Activated CD8-positive, alpha-beta T cell treated with anti-CD3 and anti-CD28 coated beads, Interleukin-2, amount 10 ng/mL, durations not matched to agents 7 days and 5 days (primary cell): ENCODE results near the gene SEPTIN7. TPM values are rescaled to one million over a fixed set of nuclear protein-coding genes. Genes with fewer than 3 reads are reported as not detected.

Source experiments
- ATAC-seq: fragments of 150-1000 bp; cut with Tn5 transposase; one replicate; pipeline ENCODE4 v1.10.0; 2021; ENCODE audit warnings: moderate library complexity
- CTCF ChIA-PET: fragments of 350-600 bp; sonication (Branson Sonifier 250); formaldehyde crosslinking; loops from one replicate; lab custom pipeline; 2021; ENCODE audit warnings: antibody characterized with exemption; lab: Charles Lee
- POLR2A ChIA-PET: fragments of 350-600 bp; sonication (Branson Sonifier 250); formaldehyde crosslinking; loops from one replicate; lab custom pipeline; 2021; ENCODE audit warnings: antibody characterized with exemption; lab: Charles Lee
- DNase-seq: peaks from one replicate; pipeline ENCODE4 v3.0.0-alpha.2; 2020
- H3K27ac Mint-ChIP-seq: one replicate; pipeline ENCODE4 v1.8.0; 2021; ENCODE audit warnings: mild to moderate bottlenecking, mixed read lengths
- H3K27me3 Mint-ChIP-seq: one replicate; pipeline ENCODE4 v1.8.0; 2021; ENCODE audit warnings: low read depth, mixed read lengths
- H3K36me3 Mint-ChIP-seq: one replicate; pipeline ENCODE4 v1.8.0; 2021; ENCODE audit warnings: low read depth, mixed read lengths
- H3K4me1 Mint-ChIP-seq: one replicate; pipeline ENCODE4 v1.8.0; 2021; ENCODE audit warnings: low read depth, mixed read lengths
- H3K4me3 Mint-ChIP-seq: one replicate; pipeline ENCODE4 v1.8.0; 2021; ENCODE audit warnings: mild to moderate bottlenecking, mixed read lengths
- H3K9me3 Mint-ChIP-seq: one replicate; pipeline ENCODE4 v1.8.0; 2022; ENCODE audit warnings: mixed read lengths; ENCODE audit not compliant: insufficient read depth
- total RNA-seq, 2 experiments: library from RNA; stranded (reverse); gene quantifications; one replicate each; pipeline ENCODE4 v1.2.3, GENCODE V29; 2021

Gene SEPTIN7
- total RNA-seq, 2 experiments from 2014 or later = 269 to 272 TPM

GRCh38 chr7:35817930-35818329 lies 17.1 kb downstream of the SEPTIN7 start:
- ChIA-PET POLR2A (no interaction called here), CTCF (no interaction called here)
- peaks cover 54% of the 10 kb centered on the region for H3K4me1 Mint-ChIP-seq
- no peaks in the 10 kb centered on the region for H3K27me3 Mint-ChIP-seq
- peaks cover 39% of the 10 kb centered on the region for H3K9me3 Mint-ChIP-seq
- DNase-seq (no peak), ATAC-seq (no peak)
- no peak overlapping the region for H3K4me3 Mint-ChIP-seq
- H3K27ac Mint-ChIP-seq = no peak overlapping the region
- H3K36me3 Mint-ChIP-seq = peaks cover 74% of the 10 kb centered on the region

GRCh38 chr7:35818513-35818912 lies 17.7 kb downstream of the SEPTIN7 start:
- CTCF ChIA-PET = interaction anchor here (2.1 kb wide), 1 partner anchor 17 kb away, joined by 6 read pairs; the partner anchor contains the start of gene SEPTIN7
- ATAC-seq (no peak), DNase-seq (no peak)
- no peak overlapping the region for H3K4me3 Mint-ChIP-seq
- no peak overlapping the region for H3K27ac Mint-ChIP-seq
- peaks cover 39% of the 10 kb centered on the region for H3K9me3 Mint-ChIP-seq
- peaks cover 57% of the 10 kb centered on the region for H3K4me1 Mint-ChIP-seq
- H3K27me3 Mint-ChIP-seq = no peaks in the 10 kb centered on the region
- H3K36me3 Mint-ChIP-seq = peaks cover 73% of the 10 kb centered on the region
- POLR2A ChIA-PET = no interaction called here

- CTCF ChIA-PET = interaction anchor here (2.1 kb wide), 1 partner anchor 18 kb away, joined by 6 read pairs; the partner anchor contains the start of gene SEPTIN7
- peaks cover 36% of the 10 kb centered on the region for H3K9me3 Mint-ChIP-seq
- no peak overlapping the region for H3K27ac Mint-ChIP-seq
- POLR2A ChIA-PET = interaction anchor here (0.6 to 2.7 kb wide), 2 partner anchors 19 to 51 kb away, joined by 3 to 10 read pairs; partner anchors contain the start of gene SEPTIN7
- H3K4me3 Mint-ChIP-seq = no peak overlapping the region
- ATAC-seq = no peak
- H3K27me3 Mint-ChIP-seq = no peaks in the 10 kb centered on the region
- peaks cover 67% of the 10 kb centered on the region for H3K36me3 Mint-ChIP-seq
- DNase-seq = no peak
- peaks cover 59% of the 10 kb centered on the region for H3K4me1 Mint-ChIP-seq
These were observed 18.5 kb downstream of the SEPTIN7 start for GRCh38 chr7:35819310-35819709.

GRCh38 chr7:35819954-35820703 lies 19.3 kb downstream of the SEPTIN7 start:
- Mint-ChIP-seq H3K27ac (no peak overlapping the region), H3K36me3 (peaks cover 62% of the 10 kb centered on the region), H3K9me3 (peaks cover 32% of the 10 kb centered on the region), H3K4me3 (no peak overlapping the region), H3K27me3 (no peaks in the 10 kb centered on the region), H3K4me1 (peaks cover 58% of the 10 kb centered on the region)
- CTCF ChIA-PET = interaction anchor here (1.0 to 2.1 kb wide), 2 partner anchors 19 to 95 kb away, joined by 3 to 6 read pairs; partner anchors contain the start of gene SEPTIN7
- ATAC-seq (no peak), DNase-seq (no peak)
- POLR2A ChIA-PET = interaction anchor here (0.6 to 2.7 kb wide), 2 partner anchors 19 to 50 kb away, joined by 3 to 10 read pairs; partner anchors contain the start of gene SEPTIN7

- POLR2A ChIA-PET = interaction anchor here (2.7 kb wide), 1 partner anchor 20 kb away, joined by 10 read pairs; the partner anchor contains the start of gene SEPTIN7
- no peak overlapping the region for H3K27ac Mint-ChIP-seq
- ATAC-seq (no peak), DNase-seq (no peak)
- CTCF ChIA-PET = interaction anchor here (2.1 kb wide), 1 partner anchor 20 kb away, joined by 6 read pairs; the partner anchor contains the start of gene SEPTIN7
- H3K36me3 Mint-ChIP-seq = peaks cover 56% of the 10 kb centered on the region
- peaks cover 26% of the 10 kb centered on the region for H3K9me3 Mint-ChIP-seq
- no peak overlapping the region for H3K4me3 Mint-ChIP-seq
- H3K4me1 Mint-ChIP-seq = peaks cover 53% of the 10 kb centered on the region
- H3K27me3 Mint-ChIP-seq = no peaks in the 10 kb centered on the region
These were observed 20.0 kb downstream of the SEPTIN7 start for GRCh38 chr7:35820858-35821257.

DNA sequence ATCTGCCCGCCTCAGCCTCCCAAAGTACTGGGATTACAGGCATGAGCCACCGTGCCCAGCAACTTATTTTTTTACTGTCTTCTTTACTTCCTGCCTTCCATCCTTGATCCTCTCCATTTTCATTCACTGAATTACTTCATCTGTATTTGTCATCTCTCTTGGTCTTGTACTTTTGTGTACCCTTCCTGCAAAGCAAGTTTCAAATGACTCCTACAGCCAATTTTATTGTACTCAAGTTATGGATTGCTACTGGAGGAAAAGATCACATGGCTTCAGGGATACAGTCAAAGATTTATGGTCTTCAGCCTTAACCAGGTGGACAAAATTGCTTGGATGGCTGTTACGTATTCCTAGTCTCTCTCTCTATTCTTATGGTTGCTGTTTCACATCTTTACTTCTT lies 22.6 kb downstream of the SEPTIN7 start:
- H3K9me3 Mint-ChIP-seq = peaks cover 18% of the 10 kb centered on the region
- H3K27me3 Mint-ChIP-seq = no peaks in the 10 kb centered on the region
- no peak overlapping the region for H3K27ac Mint-ChIP-seq
- ChIA-PET CTCF (no interaction called here), POLR2A (no interaction called here)
- peaks cover 34% of the 10 kb centered on the region for H3K4me1 Mint-ChIP-seq
- no peak overlapping the region for H3K4me3 Mint-ChIP-seq
- ATAC-seq = no peak
- DNase-seq = no peak
- peaks cover 40% of the 10 kb centered on the region for H3K36me3 Mint-ChIP-seq

DNA sequence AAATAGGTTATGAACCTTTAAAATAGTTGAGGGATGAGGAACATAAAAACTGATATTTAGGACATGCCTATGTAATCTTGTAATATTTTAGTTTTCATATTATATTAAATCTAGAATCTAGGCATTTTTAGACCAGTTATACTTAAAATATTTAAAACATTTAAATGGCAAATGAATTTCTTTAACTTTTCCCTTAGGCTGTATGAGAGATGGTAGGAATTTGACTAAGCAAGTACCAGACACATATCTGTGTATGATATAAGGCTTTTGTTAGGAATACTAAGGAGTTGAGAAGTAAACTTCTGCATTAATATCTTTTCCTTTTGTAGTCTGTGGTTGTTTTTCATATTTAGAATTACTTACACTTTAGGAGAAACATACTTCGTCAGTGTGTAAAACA lies 25.1 kb downstream of the SEPTIN7 start:
- Mint-ChIP-seq H3K27ac (no peak overlapping the region), H3K4me1 (peaks cover 30% of the 10 kb centered on the region), H3K27me3 (no peaks in the 10 kb centered on the region), H3K36me3 (peaks cover 23% of the 10 kb centered on the region), H3K9me3 (no peaks in the 10 kb centered on the region), H3K4me3 (no peak overlapping the region)
- no peak for ATAC-seq
- DNase-seq = no peak
- POLR2A ChIA-PET = no interaction called here
- CTCF ChIA-PET = interaction anchor here (1.4 kb wide), 1 partner anchor 24 kb away, joined by 4 read pairs; no protein-coding TSS in a partner anchor

- Mint-ChIP-seq H3K36me3 (peaks cover 20% of the 10 kb centered on the region), H3K4me3 (no peak overlapping the region), H3K27ac (no peak overlapping the region), H3K4me1 (peaks cover 29% of the 10 kb centered on the region), H3K9me3 (no peaks in the 10 kb centered on the region), H3K27me3 (no peaks in the 10 kb centered on the region)
- CTCF ChIA-PET = no interaction called here
- DNase-seq (no peak), ATAC-seq (no peak)
- POLR2A ChIA-PET = no interaction called here
These were observed 25.9 kb downstream of the SEPTIN7 start for GRCh38 chr7:35826751-35827150.

DNA sequence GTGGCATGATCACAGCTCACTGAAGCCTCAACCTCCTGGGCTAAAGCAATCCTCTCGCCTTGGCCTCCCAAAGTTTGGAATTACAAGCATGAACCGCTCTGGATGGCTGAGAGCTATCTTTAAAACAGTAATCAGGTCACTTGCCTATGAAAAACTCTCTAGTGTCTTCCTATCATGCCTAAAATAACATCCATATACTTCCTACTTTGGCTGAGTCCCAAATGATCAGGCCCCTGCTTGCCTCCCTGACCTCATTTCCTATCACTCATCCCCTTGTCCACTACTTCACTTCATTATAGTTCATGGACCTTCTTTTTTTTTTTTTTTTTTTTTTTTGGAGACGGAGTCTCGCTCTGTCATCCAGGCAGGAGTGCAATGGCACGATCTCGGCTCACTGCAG lies 28.0 kb downstream of the SEPTIN7 start:
- no peaks in the 10 kb centered on the region for H3K27me3 Mint-ChIP-seq
- ATAC-seq (no peak), DNase-seq (no peak)
- no peaks in the 10 kb centered on the region for H3K9me3 Mint-ChIP-seq
- H3K4me3 Mint-ChIP-seq = no peak overlapping the region
- ChIA-PET CTCF (no interaction called here), POLR2A (interaction anchor here (0.7 kb wide), 1 partner anchor 268 kb away, joined by 3 read pairs; no protein-coding TSS in a partner anchor)
- H3K36me3 Mint-ChIP-seq = peaks cover 32% of the 10 kb centered on the region
- H3K4me1 Mint-ChIP-seq = peaks cover 22% of the 10 kb centered on the region
- no peak overlapping the region for H3K27ac Mint-ChIP-seq

DNA sequence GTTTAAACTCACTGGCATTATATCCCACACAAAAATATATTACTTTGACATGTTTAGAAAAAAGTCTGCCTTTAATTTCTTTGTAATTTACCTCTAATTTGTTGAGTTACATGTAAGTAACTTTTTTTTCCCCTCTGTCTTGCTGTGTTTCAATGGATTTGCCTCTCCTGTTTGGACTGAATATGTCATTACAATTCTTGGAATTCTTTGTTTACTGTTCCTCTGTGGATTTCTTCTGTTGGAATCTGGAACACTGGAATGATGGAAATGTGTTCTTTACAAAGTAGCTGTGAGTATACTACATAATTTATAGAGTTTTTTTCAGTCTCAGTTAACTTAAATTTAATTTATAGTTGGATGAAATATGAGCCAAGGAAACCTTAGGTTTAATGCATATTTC lies 30.4 kb downstream of the SEPTIN7 start:
- Mint-ChIP-seq H3K27ac (no peak overlapping the region), H3K4me3 (no peak overlapping the region), H3K36me3 (peaks cover 50% of the 10 kb centered on the region), H3K4me1 (peaks cover 22% of the 10 kb centered on the region), H3K9me3 (no peaks in the 10 kb centered on the region), H3K27me3 (no peaks in the 10 kb centered on the region)
- ChIA-PET CTCF (no interaction called here), POLR2A (no interaction called here)
- ATAC-seq (no peak), DNase-seq (no peak)

- CTCF ChIA-PET = interaction anchor here (1.5 kb wide), 1 partner anchor 66 kb away, joined by 3 read pairs; no protein-coding TSS in a partner anchor
These were observed 39.3 kb downstream of the SEPTIN7 start for GRCh38 chr7:35839860-35840854.

More at GRCh38 chr7:35839860-35840854, 39.3 kb downstream of the SEPTIN7 start:
- ATAC-seq (no peak), DNase-seq (no peak)
- POLR2A ChIA-PET = no interaction called here
- Mint-ChIP-seq H3K36me3 (peaks cover 50% of the 10 kb centered on the region), H3K27me3 (no peaks in the 10 kb centered on the region), H3K4me3 (no peak overlapping the region), H3K27ac (no peak overlapping the region), H3K4me1 (peaks cover 2% of the 10 kb centered on the region), H3K9me3 (no peaks in the 10 kb centered on the region)
